Retinal pigment epithelial cell (primary cell): ENCODE results near the gene PI16.

ENCODE experiments used
- DNase-seq: peaks from one replicate; pipeline ENCODE4 v3.0.0-alpha.2; 2010; ENCODE audit warnings: low read depth
- H3K4me3 ChIP-seq: 2 replicates; pipeline ENCODE4 v1.5.1; 2011; ENCODE audit warnings: mild to moderate bottlenecking, low read length, control low read depth, moderate library complexity
- TF ChIP-seq, protein P1 (sequence below): conservative IDR thresholded peaks from 2 replicates; pipeline ENCODE4 v1.5.1; 2011; ENCODE audit warnings: low read depth, low read length, control low read depth, inconsistent platforms

The PI16 gene

GRCh38 chr6:36999751-37000125 lies 45.2 kb downstream of the PI16 start:
- no peak for DNase-seq

GRCh38 chr6:37004044-37004980 lies 49.8 kb downstream of the PI16 start:
- DNase-seq, result no peak
- TF ChIP-seq, protein P1, sequence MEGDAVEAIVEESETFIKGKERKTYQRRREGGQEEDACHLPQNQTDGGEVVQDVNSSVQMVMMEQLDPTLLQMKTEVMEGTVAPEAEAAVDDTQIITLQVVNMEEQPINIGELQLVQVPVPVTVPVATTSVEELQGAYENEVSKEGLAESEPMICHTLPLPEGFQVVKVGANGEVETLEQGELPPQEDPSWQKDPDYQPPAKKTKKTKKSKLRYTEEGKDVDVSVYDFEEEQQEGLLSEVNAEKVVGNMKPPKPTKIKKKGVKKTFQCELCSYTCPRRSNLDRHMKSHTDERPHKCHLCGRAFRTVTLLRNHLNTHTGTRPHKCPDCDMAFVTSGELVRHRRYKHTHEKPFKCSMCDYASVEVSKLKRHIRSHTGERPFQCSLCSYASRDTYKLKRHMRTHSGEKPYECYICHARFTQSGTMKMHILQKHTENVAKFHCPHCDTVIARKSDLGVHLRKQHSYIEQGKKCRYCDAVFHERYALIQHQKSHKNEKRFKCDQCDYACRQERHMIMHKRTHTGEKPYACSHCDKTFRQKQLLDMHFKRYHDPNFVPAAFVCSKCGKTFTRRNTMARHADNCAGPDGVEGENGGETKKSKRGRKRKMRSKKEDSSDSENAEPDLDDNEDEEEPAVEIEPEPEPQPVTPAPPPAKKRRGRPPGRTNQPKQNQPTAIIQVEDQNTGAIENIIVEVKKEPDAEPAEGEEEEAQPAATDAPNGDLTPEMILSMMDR, result no peak
- H3K4me3 ChIP-seq, result no peak overlapping the region

More at GRCh38 chr6:36999751-37000125, 45.2 kb downstream of the PI16 start:
- TF ChIP-seq, protein P1, result no peak
- no peak overlapping the region for H3K4me3 ChIP-seq

DNA sequence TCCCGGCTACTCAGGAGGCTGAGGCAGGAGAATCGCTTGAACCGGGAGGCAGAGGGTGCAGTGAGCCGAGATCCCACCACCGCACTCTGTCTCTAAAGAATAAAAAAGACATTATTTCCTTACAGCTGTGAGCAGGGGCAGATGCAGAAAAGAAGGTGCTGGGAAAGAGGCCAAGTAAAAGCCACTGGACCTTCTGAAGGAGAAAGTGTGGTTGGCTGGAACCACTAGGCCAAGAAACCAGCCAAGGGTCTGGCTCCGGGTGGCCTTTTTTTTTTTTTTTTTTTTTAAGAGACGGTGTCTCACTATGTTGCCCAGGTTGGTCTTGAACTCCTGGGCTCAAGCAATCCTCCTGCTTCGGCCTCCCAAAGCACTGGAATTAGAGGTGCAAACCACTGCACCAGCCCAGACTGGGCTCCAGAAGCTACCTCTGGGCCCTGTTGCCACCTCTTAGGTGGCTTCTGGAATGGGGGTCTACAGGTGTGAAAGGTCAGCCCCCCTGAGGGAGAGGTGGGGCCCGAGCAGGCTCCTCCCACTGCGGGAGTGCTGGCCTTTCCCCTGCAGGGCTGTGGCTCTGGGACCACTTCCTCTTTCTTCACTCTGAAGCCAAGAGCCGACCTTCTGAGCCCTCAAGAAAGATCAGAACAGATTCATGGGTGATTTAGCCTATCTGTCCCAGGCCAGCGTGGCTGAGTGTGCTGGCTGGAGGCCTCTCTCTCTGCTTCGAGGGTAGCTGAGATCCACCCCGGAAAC lies 50.7 kb downstream of the PI16 start, which contains the start of gene FGD2:
TSS of gene FGD2 (plus strand) at position 595 of the 750 bp plus-strand sequence. CDS start 163 bp downstream, outside the sequence.
- no peak for DNase-seq
- H3K4me3 ChIP-seq, result no peak within 1 kb of the TSS
- TF ChIP-seq, protein P1, result no peak

GRCh38 chr6:37005827-37006567 lies 51.5 kb downstream of the PI16 start:
- TF ChIP-seq, protein P1, result no peak
- H3K4me3 ChIP-seq, result no peak overlapping the region
- no peak for DNase-seq

DNA sequence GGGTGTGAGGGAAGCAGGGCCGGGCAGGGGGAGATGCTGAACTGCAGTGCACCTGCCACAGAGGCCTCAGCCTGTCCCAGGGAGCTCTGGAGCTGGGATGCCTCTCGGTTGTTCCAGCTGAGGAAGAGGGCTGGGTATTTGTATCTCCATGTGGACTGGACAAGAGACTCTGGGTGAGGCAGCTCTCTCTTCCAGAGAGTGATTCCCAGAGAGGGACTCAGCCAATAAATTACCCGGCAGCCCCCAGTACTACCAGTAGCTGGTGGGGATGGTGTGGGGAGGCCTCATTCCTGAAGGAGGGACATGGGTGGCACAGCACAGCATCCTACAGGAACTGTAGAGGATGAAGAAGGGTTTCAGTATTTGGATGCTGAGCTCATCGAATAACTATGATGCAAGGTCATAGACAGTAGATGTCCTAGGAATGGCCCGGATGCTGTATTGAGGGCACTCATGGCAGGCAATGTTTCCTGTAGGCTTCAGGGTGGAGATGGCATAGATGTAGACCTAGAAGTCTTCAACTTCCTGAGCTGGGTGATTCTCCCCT lies 52.3 kb downstream of the PI16 start:
- TF ChIP-seq, protein P1, result no peak
- H3K4me3 ChIP-seq, result no peak overlapping the region
- no peak for DNase-seq

- no peak for DNase-seq
- TF ChIP-seq, protein P1, result no peak
- no peak overlapping the region for H3K4me3 ChIP-seq
Observed at GRCh38 chr6:37007340-37008043, 53.0 kb downstream of the PI16 start.
